Spleen (tissue), 7 donors: ENCODE data around the gene NOTCH3.

ENCODE experiments used
- CTCF ChIP-seq, 11 experiments: fragments of 200-600 bp in 7 of 11; fragments of 450-650 bp in 4 of 11; sonication (generic) in 4 of 11; IDR thresholded peaks in 8 of 11; conservative IDR thresholded peaks in 3 of 11; 1 replicate in 7 of 11; 2 replicates in 4 of 11; pipeline versions ENCODE4 v1.4.0 to v1.8.0; 2016 to 2021; ENCODE audit warnings: antibody characterized with exemption in 11 of 11, inconsistent platforms in 4 of 11, mild to moderate bottlenecking in 1 of 11
- POLR2AphosphoS5 ChIP-seq, 3 donors: sonication (generic); formaldehyde crosslinking; IDR thresholded peaks; one replicate each; pipeline ENCODE4 v1.5.1; 2017; ENCODE audit warnings: antibody characterized with exemption in 3 of 3
- donor health status: DM: no; HTN: no; CAD: no; lungs with moderate emphysema.
- donor health status: DM: no; HTN: no; CAD: no.
- donor health status: DM: no; HTN: no; CAD: no.

GRCh38 chr19:15181394-15181793 is 19.4 kb downstream of the NOTCH3 start:
- TF ChIP-seq CTCF (IDR thresholded peaks at IDR 0.05 in 8 of 11, conservative IDR thresholded peaks at IDR 0.05 in 3 of 11) (no peak), POLR2AphosphoS5 (IDR thresholded peaks at IDR 0.05) (no peak)
